T-helper 2 cell (primary cell): ENCODE measurements around the gene TBCD.

Experiments
- DNase-seq, 5 experiments: peaks; one replicate each; pipeline versions ENCODE4 v3.0.0 to v3.0.0-alpha.2; 2012 to 2022

Gene TBCD

GRCh38 chr17:82927661-82928601 lies 176.1 kb downstream of the TBCD start:
- DNase-seq: no peak

GRCh38 chr17:82929011-82929622 lies 177.3 kb downstream of the TBCD start:
- DNase-seq: no peak

GRCh38 chr17:82929676-82930042 lies 177.8 kb downstream of the TBCD start:
- DNase-seq: no peak

GRCh38 chr17:82930043-82930923 lies 178.4 kb downstream of the TBCD start:
- no peak for DNase-seq

- DNase-seq: no peak
These were observed 179.2 kb downstream of the TBCD start for GRCh38 chr17:82930924-82931698.

GRCh38 chr17:82931699-82932517 lies 180.0 kb downstream of the TBCD start:
- DNase-seq: no peak

GRCh38 chr17:82932518-82933310 lies 180.8 kb downstream of the TBCD start:
- DNase-seq: no peak

- no peak for DNase-seq
These were observed 182.0 kb downstream of the TBCD start for GRCh38 chr17:82933911-82934310.

- DNase-seq: no peak
These were observed 184.3 kb downstream of the TBCD start for GRCh38 chr17:82935966-82936767.

- no peak for DNase-seq
These were observed 184.9 kb downstream of the TBCD start for GRCh38 chr17:82936768-82937171.

GRCh38 chr17:82937411-82938371 lies 185.8 kb downstream of the TBCD start:
- DNase-seq: no peak

- DNase-seq: no peak
These were observed 186.6 kb downstream of the TBCD start for GRCh38 chr17:82938486-82938872.

GRCh38 chr17:82938873-82939620 lies 187.2 kb downstream of the TBCD start:
- no peak for DNase-seq

- DNase-seq: no peak
These were observed 187.8 kb downstream of the TBCD start for GRCh38 chr17:82939621-82940135.

- DNase-seq: no peak
These were observed 188.6 kb downstream of the TBCD start for GRCh38 chr17:82940226-82941020.
